GM23338 (cell line): ENCODE measurements around the gene NME9. TPM values are rescaled to one million over a fixed set of nuclear protein-coding genes. Genes with fewer than 3 reads are reported as not detected.
A peak's percentile ranks its signal among the peaks of the same experiment; 100 is the strongest.

Experiments used
- ATAC-seq: fragments of 200-7000 bp; cut with Tn5 transposase; 3 replicates; pipeline ENCODE4 v1.9.1; 2020
- DNase-seq: peaks from one replicate; pipeline ENCODE4 v3.0.0-alpha.2; 2015; ENCODE audit warnings: low spot score
- H2AFZ ChIP-seq: fragments of 200-600 bp; sonication (generic); 2 replicates; pipeline ENCODE4 v1.8.0; 2016; ENCODE audit warnings: antibody characterized with exemption, mild to moderate bottlenecking, moderate library complexity
- H3F3A ChIP-seq: fragments of 200-600 bp; sonication (generic); replicated peaks from 2 replicates; pipeline ENCODE4 v1.8.0; 2017; ENCODE audit warnings: antibody characterized with exemption, mixed run types, low read depth
- H3K27ac ChIP-seq: fragments of 200-600 bp; sonication (generic); 2 replicates; pipeline ENCODE4 v1.6.1; 2016; ENCODE audit warnings: low read depth
- H3K27me3 ChIP-seq: fragments of 200-600 bp; sonication (generic); 2 replicates; pipeline ENCODE4 v1.8.0; 2016; ENCODE audit warnings: mild to moderate bottlenecking, mixed run types, moderate library complexity; ENCODE audit not compliant: insufficient read depth
- H3K36me3 ChIP-seq: fragments of 200-600 bp; sonication (generic); 2 replicates; pipeline ENCODE4 v1.8.0; 2016; ENCODE audit warnings: mild to moderate bottlenecking; ENCODE audit not compliant: insufficient read depth
- H3K4me1 ChIP-seq: fragments of 200-600 bp; sonication (generic); 2 replicates; pipeline ENCODE4 v1.8.0; 2016; ENCODE audit warnings: mild to moderate bottlenecking, moderate library complexity; ENCODE audit not compliant: insufficient read depth
- H3K4me2 ChIP-seq: fragments of 200-600 bp; sonication (generic); 2 replicates; pipeline ENCODE4 v1.7.1; 2017; ENCODE audit warnings: mixed run types
- H3K4me3 ChIP-seq: fragments of 200-600 bp; sonication (generic); 2 replicates; pipeline ENCODE4 v1.6.1; 2016; ENCODE audit warnings: mixed run types
- H3K79me2 ChIP-seq: fragments of 200-600 bp; sonication (generic); replicated peaks from 2 replicates; pipeline ENCODE4 v1.8.0; 2017; ENCODE audit warnings: mild to moderate bottlenecking; ENCODE audit not compliant: insufficient read depth
- H3K9me2 ChIP-seq: fragments of 200-600 bp; sonication (generic); 2 replicates; pipeline ENCODE4 v1.8.0; 2017; ENCODE audit not compliant: insufficient read depth
- H4K20me1 ChIP-seq: fragments of 200-600 bp; sonication (generic); replicated peaks from 2 replicates; pipeline ENCODE4 v1.8.0; 2017; ENCODE audit warnings: mild to moderate bottlenecking; ENCODE audit not compliant: insufficient read depth
- H3K27ac Mint-ChIP-seq: 2 replicates; pipeline ENCODE4 v1.8.0; 2020; ENCODE audit warnings: inconsistent platforms, mild to moderate bottlenecking, moderate library complexity, mixed read lengths
- H3K27me3 Mint-ChIP-seq: 3 replicates; pipeline ENCODE4 v1.8.0; 2022; ENCODE audit warnings: low read depth, mild to moderate bottlenecking, moderate library complexity, mixed read lengths, inconsistent platforms; ENCODE audit not compliant: insufficient read depth, poor library complexity
- H3K36me3 Mint-ChIP-seq: 3 replicates; pipeline ENCODE4 v1.8.0; 2021; ENCODE audit warnings: low read depth, mild to moderate bottlenecking, inconsistent platforms, moderate library complexity, mixed read lengths
- H3K4me1 Mint-ChIP-seq: 3 replicates; pipeline ENCODE4 v1.8.0; 2020; ENCODE audit warnings: mild to moderate bottlenecking, inconsistent platforms, mixed read lengths
- H3K4me3 Mint-ChIP-seq: 3 replicates; pipeline ENCODE4 v1.8.0; 2021; ENCODE audit warnings: moderate library complexity, mild to moderate bottlenecking, inconsistent platforms, mixed read lengths
- H3K9me3 Mint-ChIP-seq: 3 replicates; pipeline ENCODE4 v1.8.0; 2020; ENCODE audit warnings: moderate library complexity, mild to moderate bottlenecking, inconsistent platforms, mixed read lengths
- CREB1 ChIP-seq: fragments of 250-450 bp; sonication (Bioruptor Pico); IDR thresholded peaks from 2 replicates; pipeline ENCODE4 v1.5.0; 2020; ENCODE audit warnings: low read depth, mild to moderate bottlenecking, moderate library complexity
- EZH2 ChIP-seq: fragments of 200-600 bp; sonication (generic); IDR thresholded peaks from one replicate; pipeline ENCODE4 v1.8.0; 2017; ENCODE audit warnings: antibody characterized with exemption, mild to moderate bottlenecking, low read depth; ENCODE audit not compliant: unreplicated experiment
- EZH2phosphoT487 ChIP-seq: fragments of 200-600 bp; sonication (generic); IDR thresholded peaks from one replicate; pipeline ENCODE4 v1.8.1; 2018; ENCODE audit warnings: antibody characterized with exemption; ENCODE audit not compliant: unreplicated experiment
- JUNB ChIP-seq: IDR thresholded peaks from one replicate; pipeline ENCODE4 v1.6.1; 2016; ENCODE audit warnings: antibody characterized with exemption; ENCODE audit not compliant: unreplicated experiment
- NANOG ChIP-seq: IDR thresholded peaks from 2 replicates; pipeline ENCODE4 v1.6.1; 2016; ENCODE audit warnings: antibody characterized with exemption, borderline replicate concordance
- POLR2AphosphoS5 ChIP-seq: IDR thresholded peaks from 2 replicates; pipeline ENCODE4 v1.6.1; 2016; ENCODE audit warnings: antibody characterized with exemption, low read depth
- STAT1 ChIP-seq: IDR thresholded peaks from one replicate; pipeline ENCODE4 v1.6.1; 2016; ENCODE audit warnings: antibody characterized with exemption; ENCODE audit not compliant: unreplicated experiment
- ZNF114 ChIP-seq: fragments of 250-450 bp; sonication (Bioruptor Pico); IDR thresholded peaks from 2 replicates; pipeline ENCODE4 v1.5.0; 2020; ENCODE audit warnings: mild to moderate bottlenecking, moderate library complexity
- ZNF331 ChIP-seq: fragments of 250-450 bp; sonication (Bioruptor Pico); IDR thresholded peaks from 2 replicates; pipeline ENCODE4 v1.5.0; 2020; ENCODE audit warnings: low read depth, mild to moderate bottlenecking, moderate library complexity
- polyA plus RNA-seq: library from polyadenylated mRNA; unstranded; fragments of >200 nt; fragmentation: Nextera tagmentation; extraction: Ambion mirVana; gene quantifications from 2 replicates; pipeline ENCODE4 v1.2.1, GENCODE V29; 2016
- total RNA-seq: library from RNA; depleted of rRNA; stranded (reverse); fragments of >200 nt; shearing (Covaris generic); gene quantifications from 2 replicates; pipeline ENCODE4 v1.2.3, GENCODE V29; 2014
- TF ChIP-seq, protein P1 (sequence below): fragments of 250-450 bp; sonication (Bioruptor Pico); IDR thresholded peaks from 2 replicates; pipeline ENCODE4 v1.5.0; 2020; ENCODE audit warnings: mild to moderate bottlenecking, moderate library complexity
- TF ChIP-seq, protein P2 (sequence below): IDR thresholded peaks from one replicate; pipeline ENCODE4 v1.6.1; 2018; ENCODE audit warnings: antibody characterized with exemption; ENCODE audit not compliant: unreplicated experiment
- TF ChIP-seq, protein P3 (sequence below), 2 experiments: fragments of 200-600 bp in 1 of 2; sonication (generic) in 1 of 2; conservative IDR thresholded peaks; 2 replicates each; pipeline versions ENCODE4 v1.5.1 to v1.6.1; 2016 to 2017; ENCODE audit warnings: antibody characterized with exemption in 2 of 2, low read depth in 2 of 2, mild to moderate bottlenecking in 2 of 2, moderate library complexity in 1 of 2

The NME9 gene
- total and polyA plus RNA-seq, 2 experiments from 2014 or later, result 0.14 to 2.0 TPM

DNA sequence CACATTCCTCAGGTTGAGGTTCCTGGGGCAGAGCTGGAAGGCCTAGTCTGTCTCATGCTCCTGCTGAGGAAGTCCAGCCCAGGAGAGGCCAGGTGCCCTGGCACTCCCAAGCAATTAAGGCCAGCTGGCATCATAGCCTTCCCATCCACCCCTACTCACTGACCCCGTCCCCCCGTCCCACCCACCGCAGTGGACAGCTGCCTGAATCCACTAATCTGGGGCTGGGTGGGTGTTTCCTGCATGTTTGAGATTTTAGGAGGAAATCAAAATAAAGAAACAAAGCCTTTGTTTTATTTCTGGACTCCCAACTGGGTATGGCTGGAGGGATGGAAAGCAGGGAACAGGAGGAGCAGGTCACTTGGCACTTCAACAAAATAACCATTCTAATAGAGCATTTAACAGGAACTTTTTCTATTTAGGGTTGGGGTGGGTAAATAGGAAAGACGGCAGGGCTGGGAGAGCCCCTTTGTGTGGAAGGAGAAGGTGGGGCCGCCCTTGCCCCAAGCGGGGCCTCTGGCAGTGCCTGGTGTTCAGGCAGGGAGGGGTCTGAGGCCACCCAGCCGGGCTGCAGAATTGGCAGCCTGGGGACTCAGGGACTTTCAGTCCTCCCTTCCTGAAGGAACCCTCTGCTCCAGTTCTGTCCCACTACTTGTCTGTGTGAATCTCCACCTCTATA, 27.2 kb upstream of the NME9 start:
- ATAC-seq (peak; percentile 40; the same call in 2 of the 3 replicates), DNase-seq (no peak)
- Mint-ChIP-seq H3K27ac (0 out of 2 replicates have a peak overlapping the region, but pooled peaks have one; percentile 14), H3K36me3 (no peaks in the 10 kb centered on the region), H3K4me1 (peaks cover 7% of the 10 kb centered on the region; the same call in 2 of the 3 replicates), H3K4me3 (no peak overlapping the region), H3K27me3 (peaks cover 9% of the 10 kb centered on the region), H3K9me3 (no peaks in the 10 kb centered on the region)
- no peak overlapping the region for H3K27ac ChIP-seq
- no peaks in the 10 kb centered on the region for H3F3A ChIP-seq
- no peak overlapping the region for H2AFZ ChIP-seq
- H3K36me3 ChIP-seq, result no peaks in the 10 kb centered on the region
- no peaks in the 10 kb centered on the region for H3K79me2 ChIP-seq
- no peak overlapping the region for H3K4me2 ChIP-seq
- H3K4me1 ChIP-seq, result no peaks in the 10 kb centered on the region
- H4K20me1 ChIP-seq, result no peaks in the 10 kb centered on the region
- 0 out of 2 replicates have a peak, but pooled peaks cover 1% of the 10 kb centered on the region for H3K9me2 ChIP-seq
- no peak overlapping the region for H3K4me3 ChIP-seq
- no peaks in the 10 kb centered on the region for H3K27me3 ChIP-seq
- TF ChIP-seq, protein P1, sequence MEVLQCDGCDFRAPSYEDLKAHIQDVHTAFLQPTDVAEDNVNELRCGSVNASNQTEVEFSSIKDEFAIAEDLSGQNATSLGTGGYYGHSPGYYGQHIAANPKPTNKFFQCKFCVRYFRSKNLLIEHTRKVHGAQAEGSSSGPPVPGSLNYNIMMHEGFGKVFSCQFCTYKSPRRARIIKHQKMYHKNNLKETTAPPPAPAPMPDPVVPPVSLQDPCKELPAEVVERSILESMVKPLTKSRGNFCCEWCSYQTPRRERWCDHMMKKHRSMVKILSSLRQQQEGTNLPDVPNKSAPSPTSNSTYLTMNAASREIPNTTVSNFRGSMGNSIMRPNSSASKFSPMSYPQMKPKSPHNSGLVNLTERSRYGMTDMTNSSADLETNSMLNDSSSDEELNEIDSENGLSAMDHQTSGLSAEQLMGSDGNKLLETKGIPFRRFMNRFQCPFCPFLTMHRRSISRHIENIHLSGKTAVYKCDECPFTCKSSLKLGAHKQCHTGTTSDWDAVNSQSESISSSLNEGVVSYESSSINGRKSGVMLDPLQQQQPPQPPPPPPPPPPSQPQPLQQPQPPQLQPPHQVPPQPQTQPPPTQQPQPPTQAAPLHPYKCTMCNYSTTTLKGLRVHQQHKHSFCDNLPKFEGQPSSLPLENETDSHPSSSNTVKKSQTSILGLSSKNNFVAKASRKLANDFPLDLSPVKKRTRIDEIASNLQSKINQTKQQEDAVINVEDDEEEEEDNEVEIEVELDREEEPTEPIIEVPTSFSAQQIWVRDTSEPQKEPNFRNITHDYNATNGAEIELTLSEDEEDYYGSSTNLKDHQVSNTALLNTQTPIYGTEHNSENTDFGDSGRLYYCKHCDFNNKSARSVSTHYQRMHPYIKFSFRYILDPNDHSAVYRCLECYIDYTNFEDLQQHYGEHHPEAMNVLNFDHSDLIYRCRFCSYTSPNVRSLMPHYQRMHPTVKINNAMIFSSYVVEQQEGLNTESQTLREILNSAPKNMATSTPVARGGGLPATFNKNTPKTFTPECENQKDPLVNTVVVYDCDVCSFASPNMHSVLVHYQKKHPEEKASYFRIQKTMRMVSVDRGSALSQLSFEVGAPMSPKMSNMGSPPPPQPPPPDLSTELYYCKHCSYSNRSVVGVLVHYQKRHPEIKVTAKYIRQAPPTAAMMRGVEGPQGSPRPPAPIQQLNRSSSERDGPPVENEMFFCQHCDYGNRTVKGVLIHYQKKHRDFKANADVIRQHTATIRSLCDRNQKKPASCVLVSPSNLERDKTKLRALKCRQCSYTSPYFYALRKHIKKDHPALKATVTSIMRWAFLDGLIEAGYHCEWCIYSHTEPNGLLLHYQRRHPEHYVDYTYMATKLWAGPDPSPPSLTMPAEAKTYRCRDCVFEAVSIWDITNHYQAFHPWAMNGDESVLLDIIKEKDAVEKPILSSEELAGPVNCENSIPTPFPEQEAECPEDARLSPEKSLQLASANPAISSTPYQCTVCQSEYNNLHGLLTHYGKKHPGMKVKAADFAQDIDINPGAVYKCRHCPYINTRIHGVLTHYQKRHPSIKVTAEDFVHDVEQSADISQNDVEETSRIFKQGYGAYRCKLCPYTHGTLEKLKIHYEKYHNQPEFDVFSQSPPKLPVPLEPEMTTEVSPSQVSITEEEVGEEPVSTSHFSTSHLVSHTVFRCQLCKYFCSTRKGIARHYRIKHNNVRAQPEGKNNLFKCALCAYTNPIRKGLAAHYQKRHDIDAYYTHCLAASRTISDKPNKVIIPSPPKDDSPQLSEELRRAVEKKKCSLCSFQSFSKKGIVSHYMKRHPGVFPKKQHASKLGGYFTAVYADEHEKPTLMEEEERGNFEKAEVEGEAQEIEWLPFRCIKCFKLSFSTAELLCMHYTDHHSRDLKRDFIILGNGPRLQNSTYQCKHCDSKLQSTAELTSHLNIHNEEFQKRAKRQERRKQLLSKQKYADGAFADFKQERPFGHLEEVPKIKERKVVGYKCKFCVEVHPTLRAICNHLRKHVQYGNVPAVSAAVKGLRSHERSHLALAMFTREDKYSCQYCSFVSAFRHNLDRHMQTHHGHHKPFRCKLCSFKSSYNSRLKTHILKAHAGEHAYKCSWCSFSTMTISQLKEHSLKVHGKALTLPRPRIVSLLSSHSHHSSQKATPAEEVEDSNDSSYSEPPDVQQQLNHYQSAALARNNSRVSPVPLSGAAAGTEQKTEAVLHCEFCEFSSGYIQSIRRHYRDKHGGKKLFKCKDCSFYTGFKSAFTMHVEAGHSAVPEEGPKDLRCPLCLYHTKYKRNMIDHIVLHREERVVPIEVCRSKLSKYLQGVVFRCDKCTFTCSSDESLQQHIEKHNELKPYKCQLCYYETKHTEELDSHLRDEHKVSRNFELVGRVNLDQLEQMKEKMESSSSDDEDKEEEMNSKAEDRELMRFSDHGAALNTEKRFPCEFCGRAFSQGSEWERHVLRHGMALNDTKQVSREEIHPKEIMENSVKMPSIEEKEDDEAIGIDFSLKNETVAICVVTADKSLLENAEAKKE, result no peak
- TF ChIP-seq JUNB (no peak), POLR2AphosphoS5 (no peak), ZNF331 (no peak), CREB1 (CRISPR knock-in tag) (no peak), EZH2phosphoT487 (no peak), STAT1 (no peak), NANOG (no peak), ZNF114 (CRISPR knock-in tag) (no peak), EZH2 (no peak)
- TF ChIP-seq, protein P2, sequence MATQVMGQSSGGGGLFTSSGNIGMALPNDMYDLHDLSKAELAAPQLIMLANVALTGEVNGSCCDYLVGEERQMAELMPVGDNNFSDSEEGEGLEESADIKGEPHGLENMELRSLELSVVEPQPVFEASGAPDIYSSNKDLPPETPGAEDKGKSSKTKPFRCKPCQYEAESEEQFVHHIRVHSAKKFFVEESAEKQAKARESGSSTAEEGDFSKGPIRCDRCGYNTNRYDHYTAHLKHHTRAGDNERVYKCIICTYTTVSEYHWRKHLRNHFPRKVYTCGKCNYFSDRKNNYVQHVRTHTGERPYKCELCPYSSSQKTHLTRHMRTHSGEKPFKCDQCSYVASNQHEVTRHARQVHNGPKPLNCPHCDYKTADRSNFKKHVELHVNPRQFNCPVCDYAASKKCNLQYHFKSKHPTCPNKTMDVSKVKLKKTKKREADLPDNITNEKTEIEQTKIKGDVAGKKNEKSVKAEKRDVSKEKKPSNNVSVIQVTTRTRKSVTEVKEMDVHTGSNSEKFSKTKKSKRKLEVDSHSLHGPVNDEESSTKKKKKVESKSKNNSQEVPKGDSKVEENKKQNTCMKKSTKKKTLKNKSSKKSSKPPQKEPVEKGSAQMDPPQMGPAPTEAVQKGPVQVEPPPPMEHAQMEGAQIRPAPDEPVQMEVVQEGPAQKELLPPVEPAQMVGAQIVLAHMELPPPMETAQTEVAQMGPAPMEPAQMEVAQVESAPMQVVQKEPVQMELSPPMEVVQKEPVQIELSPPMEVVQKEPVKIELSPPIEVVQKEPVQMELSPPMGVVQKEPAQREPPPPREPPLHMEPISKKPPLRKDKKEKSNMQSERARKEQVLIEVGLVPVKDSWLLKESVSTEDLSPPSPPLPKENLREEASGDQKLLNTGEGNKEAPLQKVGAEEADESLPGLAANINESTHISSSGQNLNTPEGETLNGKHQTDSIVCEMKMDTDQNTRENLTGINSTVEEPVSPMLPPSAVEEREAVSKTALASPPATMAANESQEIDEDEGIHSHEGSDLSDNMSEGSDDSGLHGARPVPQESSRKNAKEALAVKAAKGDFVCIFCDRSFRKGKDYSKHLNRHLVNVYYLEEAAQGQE, result no peak
- TF ChIP-seq, protein P3, sequence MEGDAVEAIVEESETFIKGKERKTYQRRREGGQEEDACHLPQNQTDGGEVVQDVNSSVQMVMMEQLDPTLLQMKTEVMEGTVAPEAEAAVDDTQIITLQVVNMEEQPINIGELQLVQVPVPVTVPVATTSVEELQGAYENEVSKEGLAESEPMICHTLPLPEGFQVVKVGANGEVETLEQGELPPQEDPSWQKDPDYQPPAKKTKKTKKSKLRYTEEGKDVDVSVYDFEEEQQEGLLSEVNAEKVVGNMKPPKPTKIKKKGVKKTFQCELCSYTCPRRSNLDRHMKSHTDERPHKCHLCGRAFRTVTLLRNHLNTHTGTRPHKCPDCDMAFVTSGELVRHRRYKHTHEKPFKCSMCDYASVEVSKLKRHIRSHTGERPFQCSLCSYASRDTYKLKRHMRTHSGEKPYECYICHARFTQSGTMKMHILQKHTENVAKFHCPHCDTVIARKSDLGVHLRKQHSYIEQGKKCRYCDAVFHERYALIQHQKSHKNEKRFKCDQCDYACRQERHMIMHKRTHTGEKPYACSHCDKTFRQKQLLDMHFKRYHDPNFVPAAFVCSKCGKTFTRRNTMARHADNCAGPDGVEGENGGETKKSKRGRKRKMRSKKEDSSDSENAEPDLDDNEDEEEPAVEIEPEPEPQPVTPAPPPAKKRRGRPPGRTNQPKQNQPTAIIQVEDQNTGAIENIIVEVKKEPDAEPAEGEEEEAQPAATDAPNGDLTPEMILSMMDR (conservative IDR thresholded peaks at IDR 0.05; ENCODE audit: low read depth in 2 of 2), result no peak
